Panc1 (cell line): Measurements from ENCODE around the gene EXOC3L4.

Experiments
- POLR2AphosphoS5 ChIP-seq: IDR thresholded peaks from 2 replicates; pipeline ENCODE4 v1.6.1; 2012; ENCODE audit warnings: mild to moderate bottlenecking, low read depth, low read length, moderate library complexity
- SIN3A ChIP-seq: IDR thresholded peaks from 2 replicates; pipeline ENCODE4 v1.6.1; 2012; ENCODE audit warnings: low read depth, mild to moderate bottlenecking, low read length, moderate library complexity, borderline replicate concordance; ENCODE audit not compliant: insufficient read depth
- TCF7L2 ChIP-seq: IDR thresholded peaks from 2 replicates; pipeline ENCODE4 v1.6.1; 2011; ENCODE audit warnings: mild to moderate bottlenecking, low read depth, low read length, inconsistent platforms
- TF ChIP-seq, protein P1 (sequence below): fragments of 450-650 bp; IDR thresholded peaks from 2 replicates; pipeline ENCODE4 v1.5.1; 2017; ENCODE audit warnings: mild to moderate bottlenecking
- TF ChIP-seq, protein P2 (sequence below), 2 experiments: IDR thresholded peaks; 2 replicates each; pipeline ENCODE4 v1.6.1; 2011 to 2012; ENCODE audit warnings: low read depth in 2 of 2, control low read depth in 1 of 2, low read length in 1 of 2, mild to moderate bottlenecking in 1 of 2, moderate library complexity in 1 of 2; ENCODE audit not compliant: insufficient read depth in 1 of 2

DNA sequence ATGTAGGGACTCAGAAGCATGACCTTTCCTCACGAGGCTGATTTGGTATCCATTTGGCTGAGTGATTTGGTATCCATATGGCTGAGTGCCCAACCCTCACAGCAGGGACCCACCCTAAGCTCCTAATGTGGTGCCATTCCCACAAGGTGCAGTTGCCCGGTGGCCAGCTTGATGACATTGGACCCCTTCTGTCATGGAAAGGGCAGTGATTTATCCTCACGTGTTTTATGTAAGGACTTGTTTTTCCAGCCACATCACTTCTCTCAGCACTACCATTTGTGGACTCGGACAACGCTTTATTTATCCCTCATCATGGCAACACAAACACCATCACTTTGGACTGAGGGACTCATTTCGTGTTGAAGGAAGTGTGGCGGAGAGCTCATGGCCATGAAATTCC is 28.7 kb upstream of the EXOC3L4 start:
- TF ChIP-seq, protein P1, sequence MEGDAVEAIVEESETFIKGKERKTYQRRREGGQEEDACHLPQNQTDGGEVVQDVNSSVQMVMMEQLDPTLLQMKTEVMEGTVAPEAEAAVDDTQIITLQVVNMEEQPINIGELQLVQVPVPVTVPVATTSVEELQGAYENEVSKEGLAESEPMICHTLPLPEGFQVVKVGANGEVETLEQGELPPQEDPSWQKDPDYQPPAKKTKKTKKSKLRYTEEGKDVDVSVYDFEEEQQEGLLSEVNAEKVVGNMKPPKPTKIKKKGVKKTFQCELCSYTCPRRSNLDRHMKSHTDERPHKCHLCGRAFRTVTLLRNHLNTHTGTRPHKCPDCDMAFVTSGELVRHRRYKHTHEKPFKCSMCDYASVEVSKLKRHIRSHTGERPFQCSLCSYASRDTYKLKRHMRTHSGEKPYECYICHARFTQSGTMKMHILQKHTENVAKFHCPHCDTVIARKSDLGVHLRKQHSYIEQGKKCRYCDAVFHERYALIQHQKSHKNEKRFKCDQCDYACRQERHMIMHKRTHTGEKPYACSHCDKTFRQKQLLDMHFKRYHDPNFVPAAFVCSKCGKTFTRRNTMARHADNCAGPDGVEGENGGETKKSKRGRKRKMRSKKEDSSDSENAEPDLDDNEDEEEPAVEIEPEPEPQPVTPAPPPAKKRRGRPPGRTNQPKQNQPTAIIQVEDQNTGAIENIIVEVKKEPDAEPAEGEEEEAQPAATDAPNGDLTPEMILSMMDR = no peak
- TF ChIP-seq POLR2AphosphoS5 (no peak), TCF7L2 (no peak), SIN3A (no peak)
- TF ChIP-seq, protein P2, sequence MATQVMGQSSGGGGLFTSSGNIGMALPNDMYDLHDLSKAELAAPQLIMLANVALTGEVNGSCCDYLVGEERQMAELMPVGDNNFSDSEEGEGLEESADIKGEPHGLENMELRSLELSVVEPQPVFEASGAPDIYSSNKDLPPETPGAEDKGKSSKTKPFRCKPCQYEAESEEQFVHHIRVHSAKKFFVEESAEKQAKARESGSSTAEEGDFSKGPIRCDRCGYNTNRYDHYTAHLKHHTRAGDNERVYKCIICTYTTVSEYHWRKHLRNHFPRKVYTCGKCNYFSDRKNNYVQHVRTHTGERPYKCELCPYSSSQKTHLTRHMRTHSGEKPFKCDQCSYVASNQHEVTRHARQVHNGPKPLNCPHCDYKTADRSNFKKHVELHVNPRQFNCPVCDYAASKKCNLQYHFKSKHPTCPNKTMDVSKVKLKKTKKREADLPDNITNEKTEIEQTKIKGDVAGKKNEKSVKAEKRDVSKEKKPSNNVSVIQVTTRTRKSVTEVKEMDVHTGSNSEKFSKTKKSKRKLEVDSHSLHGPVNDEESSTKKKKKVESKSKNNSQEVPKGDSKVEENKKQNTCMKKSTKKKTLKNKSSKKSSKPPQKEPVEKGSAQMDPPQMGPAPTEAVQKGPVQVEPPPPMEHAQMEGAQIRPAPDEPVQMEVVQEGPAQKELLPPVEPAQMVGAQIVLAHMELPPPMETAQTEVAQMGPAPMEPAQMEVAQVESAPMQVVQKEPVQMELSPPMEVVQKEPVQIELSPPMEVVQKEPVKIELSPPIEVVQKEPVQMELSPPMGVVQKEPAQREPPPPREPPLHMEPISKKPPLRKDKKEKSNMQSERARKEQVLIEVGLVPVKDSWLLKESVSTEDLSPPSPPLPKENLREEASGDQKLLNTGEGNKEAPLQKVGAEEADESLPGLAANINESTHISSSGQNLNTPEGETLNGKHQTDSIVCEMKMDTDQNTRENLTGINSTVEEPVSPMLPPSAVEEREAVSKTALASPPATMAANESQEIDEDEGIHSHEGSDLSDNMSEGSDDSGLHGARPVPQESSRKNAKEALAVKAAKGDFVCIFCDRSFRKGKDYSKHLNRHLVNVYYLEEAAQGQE (IDR thresholded peaks at IDR 0.05; ENCODE audit: insufficient read depth in 1 of 2, low read depth in 2 of 2, low read length in 1 of 2) = no peak
